Measurements from ENCODE around the gene ECM1. TPM values are rescaled to one million over a fixed set of nuclear protein-coding genes. Genes with fewer than 3 reads are reported as not detected.

ECM1 gene
- total and polyA plus RNA-seq, 2 experiments from 2014 or later, result 0.74 to 1.1 TPM

DNA sequence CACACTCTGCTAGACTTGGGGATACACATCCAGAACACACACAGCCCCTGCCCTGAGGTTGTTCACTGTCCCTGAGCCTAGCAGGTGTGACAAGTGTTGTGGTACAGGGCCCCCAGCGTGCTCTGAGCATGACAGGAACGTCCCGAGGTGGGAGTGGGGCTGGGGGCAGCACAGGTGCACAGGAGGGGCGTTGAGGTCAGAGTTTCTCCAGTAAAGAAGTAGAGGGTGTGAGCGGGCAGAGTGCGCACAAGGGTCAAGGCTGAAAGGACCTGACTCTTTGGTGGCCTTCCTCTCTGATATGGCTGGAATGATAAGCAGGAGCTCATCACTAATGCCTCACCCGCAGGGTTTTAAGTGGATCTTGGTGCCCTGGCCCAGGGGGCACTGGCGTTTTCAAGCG is 6.4 kb downstream of the ECM1 start:
- H2AFZ ChIP-seq, result no peak overlapping the region
- no peak overlapping the region for H3K4me2 ChIP-seq
- no peaks in the 10 kb centered on the region for H4K20me1 ChIP-seq (replicated peaks; ENCODE audit: insufficient read depth)
- TF ChIP-seq NANOG (IDR thresholded peaks at IDR 0.05; ENCODE audit: borderline replicate concordance), result no peak
- no peak for TF ChIP-seq ZNF462 (CRISPR knock-in tag; IDR thresholded peaks at IDR 0.05)
- TF ChIP-seq POLR2AphosphoS5 (IDR thresholded peaks at IDR 0.05; ENCODE audit: low read depth), result no peak
- no peak for TF ChIP-seq JUNB (IDR thresholded peaks at IDR 0.05; ENCODE audit: unreplicated experiment)
- no peak for TF ChIP-seq ZNF331 (CRISPR knock-in tag; IDR thresholded peaks at IDR 0.05; ENCODE audit: low read depth)
- no peak for TF ChIP-seq CREB1 (CRISPR knock-in tag; IDR thresholded peaks at IDR 0.05; ENCODE audit: low read depth)
- TF ChIP-seq EZH2phosphoT487 (IDR thresholded peaks at IDR 0.05; ENCODE audit: unreplicated experiment), result no peak
- TF ChIP-seq, protein P1, sequence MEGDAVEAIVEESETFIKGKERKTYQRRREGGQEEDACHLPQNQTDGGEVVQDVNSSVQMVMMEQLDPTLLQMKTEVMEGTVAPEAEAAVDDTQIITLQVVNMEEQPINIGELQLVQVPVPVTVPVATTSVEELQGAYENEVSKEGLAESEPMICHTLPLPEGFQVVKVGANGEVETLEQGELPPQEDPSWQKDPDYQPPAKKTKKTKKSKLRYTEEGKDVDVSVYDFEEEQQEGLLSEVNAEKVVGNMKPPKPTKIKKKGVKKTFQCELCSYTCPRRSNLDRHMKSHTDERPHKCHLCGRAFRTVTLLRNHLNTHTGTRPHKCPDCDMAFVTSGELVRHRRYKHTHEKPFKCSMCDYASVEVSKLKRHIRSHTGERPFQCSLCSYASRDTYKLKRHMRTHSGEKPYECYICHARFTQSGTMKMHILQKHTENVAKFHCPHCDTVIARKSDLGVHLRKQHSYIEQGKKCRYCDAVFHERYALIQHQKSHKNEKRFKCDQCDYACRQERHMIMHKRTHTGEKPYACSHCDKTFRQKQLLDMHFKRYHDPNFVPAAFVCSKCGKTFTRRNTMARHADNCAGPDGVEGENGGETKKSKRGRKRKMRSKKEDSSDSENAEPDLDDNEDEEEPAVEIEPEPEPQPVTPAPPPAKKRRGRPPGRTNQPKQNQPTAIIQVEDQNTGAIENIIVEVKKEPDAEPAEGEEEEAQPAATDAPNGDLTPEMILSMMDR (conservative IDR thresholded peaks at IDR 0.05; ENCODE audit: low read depth in 2 of 2), result no peak
- TF ChIP-seq, protein P2, sequence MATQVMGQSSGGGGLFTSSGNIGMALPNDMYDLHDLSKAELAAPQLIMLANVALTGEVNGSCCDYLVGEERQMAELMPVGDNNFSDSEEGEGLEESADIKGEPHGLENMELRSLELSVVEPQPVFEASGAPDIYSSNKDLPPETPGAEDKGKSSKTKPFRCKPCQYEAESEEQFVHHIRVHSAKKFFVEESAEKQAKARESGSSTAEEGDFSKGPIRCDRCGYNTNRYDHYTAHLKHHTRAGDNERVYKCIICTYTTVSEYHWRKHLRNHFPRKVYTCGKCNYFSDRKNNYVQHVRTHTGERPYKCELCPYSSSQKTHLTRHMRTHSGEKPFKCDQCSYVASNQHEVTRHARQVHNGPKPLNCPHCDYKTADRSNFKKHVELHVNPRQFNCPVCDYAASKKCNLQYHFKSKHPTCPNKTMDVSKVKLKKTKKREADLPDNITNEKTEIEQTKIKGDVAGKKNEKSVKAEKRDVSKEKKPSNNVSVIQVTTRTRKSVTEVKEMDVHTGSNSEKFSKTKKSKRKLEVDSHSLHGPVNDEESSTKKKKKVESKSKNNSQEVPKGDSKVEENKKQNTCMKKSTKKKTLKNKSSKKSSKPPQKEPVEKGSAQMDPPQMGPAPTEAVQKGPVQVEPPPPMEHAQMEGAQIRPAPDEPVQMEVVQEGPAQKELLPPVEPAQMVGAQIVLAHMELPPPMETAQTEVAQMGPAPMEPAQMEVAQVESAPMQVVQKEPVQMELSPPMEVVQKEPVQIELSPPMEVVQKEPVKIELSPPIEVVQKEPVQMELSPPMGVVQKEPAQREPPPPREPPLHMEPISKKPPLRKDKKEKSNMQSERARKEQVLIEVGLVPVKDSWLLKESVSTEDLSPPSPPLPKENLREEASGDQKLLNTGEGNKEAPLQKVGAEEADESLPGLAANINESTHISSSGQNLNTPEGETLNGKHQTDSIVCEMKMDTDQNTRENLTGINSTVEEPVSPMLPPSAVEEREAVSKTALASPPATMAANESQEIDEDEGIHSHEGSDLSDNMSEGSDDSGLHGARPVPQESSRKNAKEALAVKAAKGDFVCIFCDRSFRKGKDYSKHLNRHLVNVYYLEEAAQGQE (IDR thresholded peaks at IDR 0.05; ENCODE audit: unreplicated experiment), result no peak
- no peak for TF ChIP-seq STAT1 (IDR thresholded peaks at IDR 0.05; ENCODE audit: unreplicated experiment)
- TF ChIP-seq, protein P3, sequence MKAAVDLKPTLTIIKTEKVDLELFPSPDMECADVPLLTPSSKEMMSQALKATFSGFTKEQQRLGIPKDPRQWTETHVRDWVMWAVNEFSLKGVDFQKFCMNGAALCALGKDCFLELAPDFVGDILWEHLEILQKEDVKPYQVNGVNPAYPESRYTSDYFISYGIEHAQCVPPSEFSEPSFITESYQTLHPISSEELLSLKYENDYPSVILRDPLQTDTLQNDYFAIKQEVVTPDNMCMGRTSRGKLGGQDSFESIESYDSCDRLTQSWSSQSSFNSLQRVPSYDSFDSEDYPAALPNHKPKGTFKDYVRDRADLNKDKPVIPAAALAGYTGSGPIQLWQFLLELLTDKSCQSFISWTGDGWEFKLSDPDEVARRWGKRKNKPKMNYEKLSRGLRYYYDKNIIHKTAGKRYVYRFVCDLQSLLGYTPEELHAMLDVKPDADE (IDR thresholded peaks at IDR 0.05), result no peak
- no peak for TF ChIP-seq EZH2 (IDR thresholded peaks at IDR 0.05; ENCODE audit: low read depth, unreplicated experiment)
- TF ChIP-seq ZNF114 (CRISPR knock-in tag; IDR thresholded peaks at IDR 0.05), result no peak
- no peaks in the 10 kb centered on the region for H3K9me2 ChIP-seq (ENCODE audit: insufficient read depth)
- Mint-ChIP-seq H3K36me3 (ENCODE audit: low read depth) (peaks cover 6% of the 10 kb centered on the region; the same call in 1 of the 3 replicates), H3K4me3 (peak overlapping the region; percentile 91), H3K9me3 (no peaks in the 10 kb centered on the region; the same call in 2 of the 3 replicates), H3K4me1 (peaks cover 8% of the 10 kb centered on the region), H3K27ac (no peak overlapping the region; the same call in 1 of the 2 replicates), H3K27me3 (ENCODE audit: insufficient read depth, low read depth, poor library complexity) (peaks cover 27% of the 10 kb centered on the region)
- no peak for DNase-seq (ENCODE audit: low spot score)
- H3K4me1 ChIP-seq (ENCODE audit: insufficient read depth), result peaks cover 7% of the 10 kb centered on the region; the same call in 1 of the 2 replicates
- no peaks in the 10 kb centered on the region for H3K36me3 ChIP-seq (ENCODE audit: insufficient read depth)
- no peak for ATAC-seq
- peak overlapping the region; percentile 81; the same call in 1 of the 2 replicates for H3K4me3 ChIP-seq
- H3K79me2 ChIP-seq (replicated peaks; ENCODE audit: insufficient read depth), result no peaks in the 10 kb centered on the region
- no peak overlapping the region for H3K27ac ChIP-seq (ENCODE audit: low read depth)
- H3F3A ChIP-seq (replicated peaks; ENCODE audit: low read depth), result 0 out of 2 replicates have a peak, but pooled peaks cover 17% of the 10 kb centered on the region
- no peaks in the 10 kb centered on the region for H3K27me3 ChIP-seq (ENCODE audit: insufficient read depth)
